Measurements from ENCODE around the gene ATCAY. TPM values are rescaled to one million over a fixed set of nuclear protein-coding genes. Genes with fewer than 3 reads are reported as not detected.

ATCAY gene
- polyA plus RNA-seq, 2 of the 4 experiments (the other 2 are of a cell fraction): 0.06 TPM; not detected in 1

DNA sequence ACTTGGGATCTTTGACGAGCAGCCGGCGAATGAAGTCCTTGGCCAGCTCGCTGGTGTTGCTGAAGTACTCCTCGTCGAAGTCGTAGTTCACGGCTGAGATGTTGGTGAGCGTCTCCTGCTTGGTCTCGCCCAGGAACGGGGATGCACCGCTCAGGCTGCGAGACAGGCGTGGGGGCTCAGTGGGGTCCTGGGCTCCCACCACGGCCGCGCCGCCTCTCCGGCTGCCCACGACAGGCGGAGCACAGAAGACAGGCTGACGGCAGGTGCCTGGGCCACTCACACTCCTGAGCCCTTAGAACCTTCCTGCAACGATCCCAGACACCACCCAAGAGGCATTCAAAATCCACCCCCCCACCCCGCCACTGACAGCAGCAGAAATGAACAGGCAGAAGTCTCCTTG is 80.5 kb downstream of the ATCAY start:
- TF ChIP-seq TFCP2L1 (CRISPR knock-in tag; IDR thresholded peaks at IDR 0.05) (no peak), ESRRA (IDR thresholded peaks at IDR 0.05; ENCODE audit: borderline replicate concordance, low read length) (no peak), ZC3H11A (IDR thresholded peaks at IDR 0.05) (no peak), ZNF302 (CRISPR knock-in tag; IDR thresholded peaks at IDR 0.05) (no peak), POLR2A (IDR thresholded peaks at IDR 0.05; ENCODE audit: low read length) (no peak), ZFP36 (IDR thresholded peaks at IDR 0.05; ENCODE audit: borderline replicate concordance, partially characterized antibody) (no peak), MAZ (IDR thresholded peaks at IDR 0.05; ENCODE audit: borderline replicate concordance, low read depth, low read length) (no peak), RFX5 (IDR thresholded peaks at IDR 0.05) (no peak), CBX2 (IDR thresholded peaks at IDR 0.05; ENCODE audit: borderline replicate concordance, low read depth) (no peak)
- TF ChIP-seq, protein P1, sequence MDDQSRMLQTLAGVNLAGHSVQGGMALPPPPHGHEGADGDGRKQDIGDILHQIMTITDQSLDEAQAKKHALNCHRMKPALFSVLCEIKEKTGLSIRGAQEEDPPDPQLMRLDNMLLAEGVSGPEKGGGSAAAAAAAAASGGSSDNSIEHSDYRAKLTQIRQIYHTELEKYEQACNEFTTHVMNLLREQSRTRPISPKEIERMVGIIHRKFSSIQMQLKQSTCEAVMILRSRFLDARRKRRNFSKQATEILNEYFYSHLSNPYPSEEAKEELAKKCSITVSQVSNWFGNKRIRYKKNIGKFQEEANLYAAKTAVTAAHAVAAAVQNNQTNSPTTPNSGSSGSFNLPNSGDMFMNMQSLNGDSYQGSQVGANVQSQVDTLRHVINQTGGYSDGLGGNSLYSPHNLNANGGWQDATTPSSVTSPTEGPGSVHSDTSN (IDR thresholded peaks at IDR 0.05): no peak
- TF ChIP-seq, protein P2, sequence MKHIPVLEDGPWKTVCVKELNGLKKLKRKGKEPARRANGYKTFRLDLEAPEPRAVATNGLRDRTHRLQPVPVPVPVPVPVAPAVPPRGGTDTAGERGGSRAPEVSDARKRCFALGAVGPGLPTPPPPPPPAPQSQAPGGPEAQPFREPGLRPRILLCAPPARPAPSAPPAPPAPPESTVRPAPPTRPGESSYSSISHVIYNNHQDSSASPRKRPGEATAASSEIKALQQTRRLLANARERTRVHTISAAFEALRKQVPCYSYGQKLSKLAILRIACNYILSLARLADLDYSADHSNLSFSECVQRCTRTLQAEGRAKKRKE (CRISPR knock-in tag; IDR thresholded peaks at IDR 0.05; ENCODE audit: low read depth): no peak
- ChIA-PET POLR2A (no interaction called here), CTCF (interaction anchor here (0.6 to 1.2 kb wide), 2 partner anchors 103 to 139 kb away, joined by 3 to 4 read pairs; no protein-coding TSS in a partner anchor)
- ATAC-seq: no peak
- WGBS (ENCODE audit: missing lambda C conversion rate): 97% methylated on average over 12 of the region's 24 CpGs
- Histone ChIP-seq H3K4me1 (no peaks in the 10 kb centered on the region), H3K27ac (no peak overlapping the region), H3K4me3 (no peak overlapping the region), H3K4me2 (no peak overlapping the region), H3K9me3 (no peaks in the 10 kb centered on the region)
- no peak for DNase-seq (ENCODE audit: low read depth in 1 of 2, low spot score in 1 of 2)
- no peak for FAIRE-seq

GRCh38 chr19:3963458-3964255 is 83.2 kb downstream of the ATCAY start:
- no peak for ATAC-seq
- no peak overlapping the region for H3K4me2 ChIP-seq
- ChIA-PET POLR2A (no interaction called here), CTCF (interaction anchor here (3.0 kb wide), 1 partner anchor 142 kb away, joined by 10 read pairs; no protein-coding TSS in a partner anchor)
- TF ChIP-seq ELK1 (IDR thresholded peaks at IDR 0.05; ENCODE audit: low read depth, low read length): no peak
- TF ChIP-seq NPAS2 (CRISPR knock-in tag; IDR thresholded peaks at IDR 0.05; ENCODE audit: borderline replicate concordance): no peak
- TF ChIP-seq, protein P3, sequence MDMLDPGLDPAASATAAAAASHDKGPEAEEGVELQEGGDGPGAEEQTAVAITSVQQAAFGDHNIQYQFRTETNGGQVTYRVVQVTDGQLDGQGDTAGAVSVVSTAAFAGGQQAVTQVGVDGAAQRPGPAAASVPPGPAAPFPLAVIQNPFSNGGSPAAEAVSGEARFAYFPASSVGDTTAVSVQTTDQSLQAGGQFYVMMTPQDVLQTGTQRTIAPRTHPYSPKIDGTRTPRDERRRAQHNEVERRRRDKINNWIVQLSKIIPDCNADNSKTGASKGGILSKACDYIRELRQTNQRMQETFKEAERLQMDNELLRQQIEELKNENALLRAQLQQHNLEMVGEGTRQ (IDR thresholded peaks at IDR 0.05): no peak
- no peak for TF ChIP-seq NFE2L2 (conservative IDR thresholded peaks at IDR 0.05; ENCODE audit: low read length)
- no peak for TF ChIP-seq REST (IDR thresholded peaks at IDR 0.05)
- TF ChIP-seq RAD21 (conservative IDR thresholded peaks at IDR 0.05 in 1 of 2, IDR thresholded peaks at IDR 0.05 in 1 of 2): no peak
- no peak for TF ChIP-seq HMGXB4 (CRISPR knock-in tag; IDR thresholded peaks at IDR 0.05; ENCODE audit: borderline replicate concordance)
- TF ChIP-seq RARB (CRISPR knock-in tag; IDR thresholded peaks at IDR 0.05): no peak
- TF ChIP-seq, protein P4, sequence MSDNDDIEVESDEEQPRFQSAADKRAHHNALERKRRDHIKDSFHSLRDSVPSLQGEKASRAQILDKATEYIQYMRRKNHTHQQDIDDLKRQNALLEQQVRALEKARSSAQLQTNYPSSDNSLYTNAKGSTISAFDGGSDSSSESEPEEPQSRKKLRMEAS (IDR thresholded peaks at IDR 0.05): no peak
- TF ChIP-seq TFCP2L1 (CRISPR knock-in tag; IDR thresholded peaks at IDR 0.05): no peak
- TF ChIP-seq CHD2 (IDR thresholded peaks at IDR 0.05; ENCODE audit: low read length, partially characterized antibody): no peak
- TF ChIP-seq EHMT2 (IDR thresholded peaks at IDR 0.05; ENCODE audit: low read depth): no peak
- no peak for TF ChIP-seq HOXB13 (CRISPR knock-in tag; IDR thresholded peaks at IDR 0.05; ENCODE audit: low read depth)
- TF ChIP-seq CBX8 (IDR thresholded peaks at IDR 0.05): no peak
- no peak for TF ChIP-seq GATA3 (IDR thresholded peaks at IDR 0.05; ENCODE audit: borderline replicate concordance)
- no peak for TF ChIP-seq POLR2A (IDR thresholded peaks at IDR 0.05; ENCODE audit: low read length)
- TF ChIP-seq RCOR1 (IDR thresholded peaks at IDR 0.05; ENCODE audit: low read depth, low read length): no peak
- TF ChIP-seq SMC3 (IDR thresholded peaks at IDR 0.05): no peak
- no peak for FAIRE-seq
- no peaks in the 10 kb centered on the region for H3K9me3 ChIP-seq
- H3K4me1 ChIP-seq: peaks cover 12% of the 10 kb centered on the region
- H3K4me3 ChIP-seq: no peak overlapping the region
- no peak for DNase-seq (ENCODE audit: low read depth in 1 of 2, low spot score in 1 of 2)
- no peak overlapping the region for H3K27ac ChIP-seq
- 85% methylated on average over 8 of the region's 35 CpGs for WGBS (ENCODE audit: missing lambda C conversion rate)

Measured in A549 (cell line).